ENCODE results near the gene MSH2. TPM values are rescaled to one million over a fixed set of nuclear protein-coding genes. Genes with fewer than 3 reads are reported as not detected.
"Not testable (repeated sequence)": the region's sequence is repeated elsewhere in the genome, so short reads cannot be mapped to it uniquely, and the experiment has no call there.

Gene MSH2
- total RNA-seq, 1 donor from 2014 or later, result 25.2 TPM

DNA sequence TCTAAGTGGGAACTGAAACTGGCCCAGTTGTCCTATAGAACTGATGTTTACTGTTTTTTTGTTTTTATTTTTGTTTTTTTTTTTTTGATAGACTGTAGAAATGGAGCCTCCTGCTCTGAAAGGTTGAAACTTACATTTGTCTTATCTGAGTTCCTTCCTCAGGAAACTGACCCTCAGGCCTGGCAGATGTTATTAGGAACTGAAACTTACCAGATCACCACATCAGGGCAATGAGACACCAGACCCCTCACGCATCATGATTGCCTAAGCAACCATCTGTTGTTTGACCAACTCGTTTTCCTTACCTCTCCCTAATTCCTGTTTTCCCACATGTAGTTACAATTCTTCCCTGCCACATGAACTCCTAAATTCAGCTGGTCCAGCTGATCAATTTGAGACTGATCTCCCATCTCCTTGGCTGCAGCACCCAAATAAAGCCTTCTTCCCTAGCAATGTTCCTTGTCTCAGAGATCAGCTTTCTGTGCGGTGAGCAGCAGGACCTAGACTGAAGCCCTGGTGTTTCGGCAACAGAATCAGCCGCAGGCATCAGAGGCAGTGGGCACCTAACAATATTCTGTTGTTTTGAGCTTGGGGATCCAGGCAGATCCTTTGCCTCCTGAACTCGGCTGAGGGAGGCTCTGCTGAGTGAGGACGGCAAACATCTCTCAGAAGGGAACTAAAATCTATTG is 96.8 kb downstream of the MSH2 start:
- Mint-ChIP-seq H3K36me3 (ENCODE audit: low read depth) (peaks cover 5% of the 10 kb centered on the region), H3K4me1 (peaks cover 27% of the 10 kb centered on the region), H3K27ac (no peak overlapping the region), H3K9me3 (peaks cover 13% of the 10 kb centered on the region), H3K27me3 (peaks cover 3% of the 10 kb centered on the region), H3K4me3 (no peak overlapping the region)
- ChIA-PET POLR2A (no interaction called here), CTCF (no interaction called here)
- DNase-seq (no peak), ATAC-seq (ENCODE audit: low read depth) (no peak)
- intact Hi-C loops (cut with micrococcal nuclease), result no loop called here
- TF ChIP-seq, protein P1, sequence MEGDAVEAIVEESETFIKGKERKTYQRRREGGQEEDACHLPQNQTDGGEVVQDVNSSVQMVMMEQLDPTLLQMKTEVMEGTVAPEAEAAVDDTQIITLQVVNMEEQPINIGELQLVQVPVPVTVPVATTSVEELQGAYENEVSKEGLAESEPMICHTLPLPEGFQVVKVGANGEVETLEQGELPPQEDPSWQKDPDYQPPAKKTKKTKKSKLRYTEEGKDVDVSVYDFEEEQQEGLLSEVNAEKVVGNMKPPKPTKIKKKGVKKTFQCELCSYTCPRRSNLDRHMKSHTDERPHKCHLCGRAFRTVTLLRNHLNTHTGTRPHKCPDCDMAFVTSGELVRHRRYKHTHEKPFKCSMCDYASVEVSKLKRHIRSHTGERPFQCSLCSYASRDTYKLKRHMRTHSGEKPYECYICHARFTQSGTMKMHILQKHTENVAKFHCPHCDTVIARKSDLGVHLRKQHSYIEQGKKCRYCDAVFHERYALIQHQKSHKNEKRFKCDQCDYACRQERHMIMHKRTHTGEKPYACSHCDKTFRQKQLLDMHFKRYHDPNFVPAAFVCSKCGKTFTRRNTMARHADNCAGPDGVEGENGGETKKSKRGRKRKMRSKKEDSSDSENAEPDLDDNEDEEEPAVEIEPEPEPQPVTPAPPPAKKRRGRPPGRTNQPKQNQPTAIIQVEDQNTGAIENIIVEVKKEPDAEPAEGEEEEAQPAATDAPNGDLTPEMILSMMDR (IDR thresholded peaks at IDR 0.05), result no peak

- DNase-seq (no peak), ATAC-seq (ENCODE audit: low read depth) (no peak)
- Mint-ChIP-seq H3K27ac (no peak overlapping the region), H3K27me3 (peaks cover 8% of the 10 kb centered on the region), H3K4me1 (peaks cover 27% of the 10 kb centered on the region), H3K9me3 (peaks cover 18% of the 10 kb centered on the region), H3K4me3 (no peak overlapping the region), H3K36me3 (ENCODE audit: low read depth) (peaks cover 7% of the 10 kb centered on the region)
- TF ChIP-seq, protein P1 (IDR thresholded peaks at IDR 0.05), result no peak
- POLR2A ChIA-PET, result no interaction called here
- intact Hi-C loops (cut with micrococcal nuclease), result no loop called here
- CTCF ChIA-PET, result interaction anchor here (0.7 kb wide), 1 partner anchor 10 kb away, joined by 3 read pairs; no protein-coding TSS in a partner anchor
Observed at GRCh38 chr2:47501374-47502200, 98.6 kb downstream of the MSH2 start.

- POLR2A ChIA-PET; DNase-seq; CTCF ChIA-PET; H3K36me3 Mint-ChIP-seq (ENCODE audit: low read depth); H3K27me3 Mint-ChIP-seq; intact Hi-C loops (cut with micrococcal nuclease): not testable (repeated sequence)
- peak; percentile 75 for ATAC-seq (ENCODE audit: low read depth)
- H3K4me1 Mint-ChIP-seq, result peaks cover 27% of the 10 kb centered on the region
- peaks cover 18% of the 10 kb centered on the region for H3K9me3 Mint-ChIP-seq
- H3K4me3 Mint-ChIP-seq, result peak overlapping the region; percentile 32
- H3K27ac Mint-ChIP-seq, result peak overlapping the region; percentile 3
Observed at GRCh38 chr2:47502498-47502897, 99.5 kb downstream of the MSH2 start.

GRCh38 chr2:47503481-47504070 is 100.6 kb downstream of the MSH2 start:
- intact Hi-C loops (cut with micrococcal nuclease), result no loop called here
- DNase-seq, result no peak
- CTCF ChIA-PET, result no interaction called here
- TF ChIP-seq, protein P1 (IDR thresholded peaks at IDR 0.05), result no peak
- peaks cover 18% of the 10 kb centered on the region for H3K9me3 Mint-ChIP-seq
- no peak overlapping the region for H3K27ac Mint-ChIP-seq
- peaks cover 7% of the 10 kb centered on the region for H3K36me3 Mint-ChIP-seq (ENCODE audit: low read depth)
- peak; percentile 63 for ATAC-seq (ENCODE audit: low read depth)
- H3K27me3 Mint-ChIP-seq, result peaks cover 11% of the 10 kb centered on the region
- peaks cover 27% of the 10 kb centered on the region for H3K4me1 Mint-ChIP-seq
- peak overlapping the region; percentile 62 for H3K4me3 Mint-ChIP-seq
- POLR2A ChIA-PET, result interaction anchor here (1.2 kb wide), 1 partner anchor 17 kb away, joined by 4 read pairs; no protein-coding TSS in a partner anchor

DNA sequence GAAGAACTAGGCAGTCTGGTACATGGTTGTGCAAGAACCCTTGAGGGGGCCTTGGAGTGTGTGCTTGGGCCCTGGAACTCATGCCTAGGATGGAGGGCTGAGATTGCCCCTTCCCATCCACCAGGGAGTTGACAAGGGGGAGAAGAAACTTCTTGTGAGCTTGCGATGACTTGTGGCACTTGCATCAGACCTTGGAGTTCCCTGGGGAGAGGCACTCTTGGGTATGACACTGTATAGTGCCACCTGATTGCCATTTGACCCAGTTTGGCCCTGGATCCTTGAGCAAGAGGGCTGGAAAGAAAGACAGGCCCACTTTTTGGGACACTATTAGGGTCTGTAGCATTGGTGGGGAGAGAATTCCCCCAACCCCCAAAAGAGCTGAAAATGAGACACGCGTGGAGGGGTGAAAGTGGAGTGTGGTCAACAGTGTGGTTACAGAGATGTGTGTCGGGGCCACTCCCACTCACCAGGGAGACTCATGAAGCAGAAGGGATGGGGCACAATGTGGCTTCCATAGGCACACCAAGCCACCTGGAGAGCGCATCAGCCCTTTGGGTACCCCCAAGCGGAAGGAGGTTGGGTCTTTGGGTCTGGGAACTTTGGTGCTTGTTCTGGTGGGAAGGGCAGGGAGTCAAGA is 101.3 kb downstream of the MSH2 start:
- H3K4me3 Mint-ChIP-seq, result peak overlapping the region; percentile 62
- ChIA-PET CTCF (no interaction called here), POLR2A (interaction anchor here (1.2 kb wide), 1 partner anchor 16 kb away, joined by 4 read pairs; no protein-coding TSS in a partner anchor)
- ATAC-seq (ENCODE audit: low read depth) (peak; percentile 61), DNase-seq (no peak)
- intact Hi-C loops (cut with micrococcal nuclease), result no loop called here
- peaks cover 11% of the 10 kb centered on the region for H3K27me3 Mint-ChIP-seq
- H3K27ac Mint-ChIP-seq, result peak overlapping the region; percentile 35
- H3K9me3 Mint-ChIP-seq, result peaks cover 17% of the 10 kb centered on the region
- H3K4me1 Mint-ChIP-seq, result peaks cover 27% of the 10 kb centered on the region
- H3K36me3 Mint-ChIP-seq (ENCODE audit: low read depth), result peaks cover 7% of the 10 kb centered on the region
- TF ChIP-seq, protein P1 (IDR thresholded peaks at IDR 0.05), result no peak
